Stimulated activated CD4-positive, alpha-beta T cell treated with anti-CD3 and anti-CD28 coated beads, Interleukin-12 subunit alpha, Interleukin-12 subunit beta, amount 100 ng/mL, for 4 hours (primary cell): ENCODE results near the gene CYP3A4.
"Not testable (repeated sequence)": the region's sequence is repeated elsewhere in the genome, so short reads cannot be mapped to it uniquely, and the experiment has no call there.

Experiments used
- DNase-seq: peaks from one replicate; pipeline ENCODE4 v3.0.0-alpha.2; 2020

Gene CYP3A4

GRCh38 chr7:99784007-99784406 is at the start of gene CYP3A4:
Gene CYP3A4 (minus strand): TSS chr7:99784184. CDS start chr7:99784081, 103 bp downstream.
- DNase-seq = no peak

GRCh38 chr7:99833289-99833877 is 49.4 kb upstream of the CYP3A4 start:
- no peak for DNase-seq

- no peak for DNase-seq
Measured at GRCh38 chr7:99831595-99831994, 47.6 kb upstream of the CYP3A4 start.

- no peak for DNase-seq
Measured at GRCh38 chr7:99829524-99830160, 45.7 kb upstream of the CYP3A4 start.

GRCh38 chr7:99828811-99829210 is 44.8 kb upstream of the CYP3A4 start:
- no peak for DNase-seq

GRCh38 chr7:99827040-99827778 is 43.2 kb upstream of the CYP3A4 start:
- DNase-seq = no peak

GRCh38 chr7:99825873-99826272 is 41.9 kb upstream of the CYP3A4 start:
- no peak for DNase-seq

GRCh38 chr7:99825452-99825851 is 41.5 kb upstream of the CYP3A4 start:
- DNase-seq = no peak

- DNase-seq = no peak
Measured at GRCh38 chr7:99824091-99824490, 40.1 kb upstream of the CYP3A4 start.

- DNase-seq = no peak
Measured at GRCh38 chr7:99822731-99823718, 39.0 kb upstream of the CYP3A4 start.

- DNase-seq = no peak
Measured at GRCh38 chr7:99820408-99821027, 36.5 kb upstream of the CYP3A4 start.

- no peak for DNase-seq
Measured at GRCh38 chr7:99808766-99809165, 24.8 kb upstream of the CYP3A4 start.

- DNase-seq = no peak
Measured at GRCh38 chr7:99806839-99807478, 23.0 kb upstream of the CYP3A4 start.

GRCh38 chr7:99805641-99806040 is 21.7 kb upstream of the CYP3A4 start:
- no peak for DNase-seq

GRCh38 chr7:99803118-99803517 is 19.1 kb upstream of the CYP3A4 start:
- not testable (repeated sequence) for DNase-seq

- DNase-seq = not testable (repeated sequence)
Measured at GRCh38 chr7:99801407-99801806, 17.4 kb upstream of the CYP3A4 start.

GRCh38 chr7:99798972-99799371 is 15.0 kb upstream of the CYP3A4 start:
- no peak for DNase-seq

GRCh38 chr7:99795864-99796263 is 11.9 kb upstream of the CYP3A4 start:
- DNase-seq = not testable (repeated sequence)

GRCh38 chr7:99794585-99795502 is 10.9 kb upstream of the CYP3A4 start:
- DNase-seq = no peak

- no peak for DNase-seq
Measured at GRCh38 chr7:99793443-99793842, 9.5 kb upstream of the CYP3A4 start.

GRCh38 chr7:99792967-99793366 is 9.0 kb upstream of the CYP3A4 start:
- no peak for DNase-seq
